SK-N-SH treated with all-trans-retinoic acid at 6 μM for 48 hours (cell line): ENCODE data around the gene STRA6.
A peak's percentile ranks its signal among the peaks of the same experiment; 100 is the strongest.

Experiments used
- ATAC-seq: fragments of 200-7000 bp; cut with Tn5 transposase; 3 replicates; pipeline ENCODE4 v1.9.1; 2020; ENCODE audit warnings: mild to moderate bottlenecking, moderate library complexity
- BACH2 ChIP-seq: fragments of 250-450 bp; sonication (Bioruptor Pico); IDR thresholded peaks from 2 replicates; pipeline ENCODE4 v1.9.0; 2021; ENCODE audit warnings: mild to moderate bottlenecking, borderline replicate concordance
- GLIS3 ChIP-seq: fragments of 250-450 bp; sonication (Bioruptor Pico); IDR thresholded peaks from 2 replicates; pipeline ENCODE4 v1.5.0; 2020; ENCODE audit warnings: mild to moderate bottlenecking, moderate library complexity
- ISL1 ChIP-seq: fragments of 250-450 bp; sonication (Bioruptor Pico); IDR thresholded peaks from 2 replicates; pipeline ENCODE4 v2.1.2; 2022; ENCODE audit warnings: mild to moderate bottlenecking, moderate library complexity
- OSR1 ChIP-seq: fragments of 250-450 bp; sonication (Bioruptor Pico); IDR thresholded peaks from 2 replicates; pipeline ENCODE4 v1.8.0; 2022; ENCODE audit warnings: moderate library complexity, mild to moderate bottlenecking, inconsistent platforms
- PATZ1 ChIP-seq: fragments of 250-450 bp; sonication (Bioruptor Pico); IDR thresholded peaks from 2 replicates; pipeline ENCODE4 v1.8.0; 2020; ENCODE audit warnings: mild to moderate bottlenecking, moderate library complexity, borderline replicate concordance
- RARB ChIP-seq: fragments of 250-450 bp; sonication (Bioruptor Pico); IDR thresholded peaks from 2 replicates; pipeline ENCODE4 v1.8.0; 2021; ENCODE audit warnings: mild to moderate bottlenecking, moderate library complexity
- TCF4 ChIP-seq: fragments of 250-450 bp; sonication (Bioruptor Pico); IDR thresholded peaks from 2 replicates; pipeline ENCODE4 v1.8.0; 2021; ENCODE audit warnings: mild to moderate bottlenecking, moderate library complexity, borderline replicate concordance
- ZC3H10 ChIP-seq: fragments of 250-450 bp; sonication (Bioruptor Pico); IDR thresholded peaks from 2 replicates; pipeline ENCODE4 v1.5.1; 2021; ENCODE audit warnings: mild to moderate bottlenecking, moderate library complexity
- ZFP3 ChIP-seq: fragments of 250-450 bp; sonication (Bioruptor Pico); IDR thresholded peaks from 2 replicates; pipeline ENCODE4 v1.5.0; 2020; ENCODE audit warnings: mild to moderate bottlenecking, moderate library complexity
- ZFP30 ChIP-seq: fragments of 450-650 bp; formaldehyde crosslinking; IDR thresholded peaks from 2 replicates; pipeline ENCODE4 v1.5.0; 2022; ENCODE audit warnings: mild to moderate bottlenecking, moderate library complexity
- ZNF565 ChIP-seq: fragments of 450-650 bp; formaldehyde crosslinking; conservative IDR thresholded peaks from 2 replicates; pipeline ENCODE4 v1.5.0; 2020; ENCODE audit warnings: low read depth, mild to moderate bottlenecking, moderate library complexity
- ZNF70 ChIP-seq: fragments of 450-650 bp; formaldehyde crosslinking; IDR thresholded peaks from 2 replicates; pipeline ENCODE4 v1.5.0; 2020; ENCODE audit warnings: mild to moderate bottlenecking, moderate library complexity
- TF ChIP-seq, protein P1 (sequence below): fragments of 250-450 bp; sonication (Bioruptor Pico); IDR thresholded peaks from 2 replicates; pipeline ENCODE4 v1.5.1; 2021; ENCODE audit warnings: mild to moderate bottlenecking, moderate library complexity
- TF ChIP-seq, protein P2 (sequence below): fragments of 250-450 bp; sonication (Bioruptor Pico); IDR thresholded peaks from 2 replicates; pipeline ENCODE4 v1.5.0; 2020; ENCODE audit warnings: mild to moderate bottlenecking, moderate library complexity
- TF ChIP-seq, protein P3 (sequence below): fragments of 250-450 bp; sonication (Bioruptor Pico); IDR thresholded peaks from 2 replicates; pipeline ENCODE4 v1.5.1; 2020; ENCODE audit warnings: low read depth, mild to moderate bottlenecking, moderate library complexity

STRA6 gene

DNA sequence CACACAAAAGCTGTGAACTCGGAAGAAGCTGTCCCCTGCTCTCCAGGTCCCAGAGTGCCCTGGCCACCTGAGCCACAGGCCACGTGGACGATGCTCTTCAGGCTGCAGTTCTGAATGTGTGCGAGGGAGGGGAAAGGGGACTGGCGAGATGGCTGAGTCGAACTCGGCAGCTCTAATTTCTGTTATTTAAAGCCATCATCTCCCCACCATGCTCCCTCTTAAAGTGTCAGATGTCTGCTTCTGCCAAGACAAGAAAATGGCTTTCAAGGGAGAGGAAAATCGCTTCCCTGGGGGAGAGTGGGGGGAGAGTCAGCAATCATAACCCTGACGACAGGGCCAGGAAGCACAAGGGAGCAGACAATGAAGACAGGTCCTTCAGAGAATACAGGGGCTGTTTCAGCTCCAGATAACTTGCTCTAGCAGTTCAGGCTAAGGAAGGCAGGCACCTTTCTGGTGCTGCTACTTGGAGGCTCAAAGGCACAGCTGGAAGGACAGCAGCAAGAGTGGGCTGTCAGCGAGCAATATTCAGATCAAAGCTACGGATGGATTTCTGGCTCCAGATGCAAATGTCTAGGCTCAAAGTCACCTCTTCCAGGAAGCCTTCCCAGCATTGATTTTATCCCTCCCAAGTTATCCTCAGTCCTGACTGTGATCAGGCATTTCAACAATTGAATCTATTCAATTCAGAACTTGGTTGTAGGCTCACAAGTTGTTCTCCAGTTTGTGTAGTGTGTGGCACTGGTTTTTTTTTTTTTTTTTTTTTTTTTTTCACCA lies 18.1 kb upstream of the STRA6 start (continued):
- TF ChIP-seq ZC3H10 (CRISPR knock-in tag) (no peak), ZFP3 (CRISPR knock-in tag) (no peak)

GRCh38 chr15:74217907-74218885 lies 15.6 kb upstream of the STRA6 start:
- no peak for ATAC-seq
- no peak for TF ChIP-seq OSR1 (CRISPR knock-in tag)
- TF ChIP-seq ZFP3 (CRISPR knock-in tag): no peak
- TF ChIP-seq ISL1: no peak
- no peak for TF ChIP-seq ZNF565 (CRISPR knock-in tag)
- TF ChIP-seq, protein P1, sequence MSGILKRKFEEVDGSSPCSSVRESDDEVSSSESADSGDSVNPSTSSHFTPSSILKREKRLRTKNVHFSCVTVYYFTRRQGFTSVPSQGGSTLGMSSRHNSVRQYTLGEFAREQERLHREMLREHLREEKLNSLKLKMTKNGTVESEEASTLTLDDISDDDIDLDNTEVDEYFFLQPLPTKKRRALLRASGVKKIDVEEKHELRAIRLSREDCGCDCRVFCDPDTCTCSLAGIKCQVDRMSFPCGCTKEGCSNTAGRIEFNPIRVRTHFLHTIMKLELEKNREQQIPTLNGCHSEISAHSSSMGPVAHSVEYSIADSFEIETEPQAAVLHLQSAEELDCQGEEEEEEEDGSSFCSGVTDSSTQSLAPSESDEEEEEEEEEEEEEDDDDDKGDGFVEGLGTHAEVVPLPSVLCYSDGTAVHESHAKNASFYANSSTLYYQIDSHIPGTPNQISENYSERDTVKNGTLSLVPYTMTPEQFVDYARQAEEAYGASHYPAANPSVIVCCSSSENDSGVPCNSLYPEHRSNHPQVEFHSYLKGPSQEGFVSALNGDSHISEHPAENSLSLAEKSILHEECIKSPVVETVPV (CRISPR knock-in tag): no peak

- no peak for TF ChIP-seq TCF4
- no peak for TF ChIP-seq PATZ1
- TF ChIP-seq ZFP30 (CRISPR knock-in tag): no peak
- TF ChIP-seq, protein P2, sequence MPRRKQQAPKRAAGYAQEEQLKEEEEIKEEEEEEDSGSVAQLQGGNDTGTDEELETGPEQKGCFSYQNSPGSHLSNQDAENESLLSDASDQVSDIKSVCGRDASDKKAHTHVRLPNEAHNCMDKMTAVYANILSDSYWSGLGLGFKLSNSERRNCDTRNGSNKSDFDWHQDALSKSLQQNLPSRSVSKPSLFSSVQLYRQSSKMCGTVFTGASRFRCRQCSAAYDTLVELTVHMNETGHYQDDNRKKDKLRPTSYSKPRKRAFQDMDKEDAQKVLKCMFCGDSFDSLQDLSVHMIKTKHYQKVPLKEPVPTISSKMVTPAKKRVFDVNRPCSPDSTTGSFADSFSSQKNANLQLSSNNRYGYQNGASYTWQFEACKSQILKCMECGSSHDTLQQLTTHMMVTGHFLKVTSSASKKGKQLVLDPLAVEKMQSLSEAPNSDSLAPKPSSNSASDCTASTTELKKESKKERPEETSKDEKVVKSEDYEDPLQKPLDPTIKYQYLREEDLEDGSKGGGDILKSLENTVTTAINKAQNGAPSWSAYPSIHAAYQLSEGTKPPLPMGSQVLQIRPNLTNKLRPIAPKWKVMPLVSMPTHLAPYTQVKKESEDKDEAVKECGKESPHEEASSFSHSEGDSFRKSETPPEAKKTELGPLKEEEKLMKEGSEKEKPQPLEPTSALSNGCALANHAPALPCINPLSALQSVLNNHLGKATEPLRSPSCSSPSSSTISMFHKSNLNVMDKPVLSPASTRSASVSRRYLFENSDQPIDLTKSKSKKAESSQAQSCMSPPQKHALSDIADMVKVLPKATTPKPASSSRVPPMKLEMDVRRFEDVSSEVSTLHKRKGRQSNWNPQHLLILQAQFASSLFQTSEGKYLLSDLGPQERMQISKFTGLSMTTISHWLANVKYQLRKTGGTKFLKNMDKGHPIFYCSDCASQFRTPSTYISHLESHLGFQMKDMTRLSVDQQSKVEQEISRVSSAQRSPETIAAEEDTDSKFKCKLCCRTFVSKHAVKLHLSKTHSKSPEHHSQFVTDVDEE: no peak
- no peak for TF ChIP-seq ZNF70
- TF ChIP-seq ZFP3 (CRISPR knock-in tag): no peak
- no peak for ATAC-seq
These were observed 14.4 kb upstream of the STRA6 start for GRCh38 chr15:74216949-74217348.

- TF ChIP-seq, protein P2: no peak
- TF ChIP-seq BACH2 (CRISPR knock-in tag) (no peak), ZNF565 (CRISPR knock-in tag) (no peak), ZNF70 (no peak), ISL1 (no peak), TCF4 (no peak), PATZ1 (no peak), GLIS3 (no peak), RARB (CRISPR knock-in tag) (no peak)
- TF ChIP-seq, protein P3, sequence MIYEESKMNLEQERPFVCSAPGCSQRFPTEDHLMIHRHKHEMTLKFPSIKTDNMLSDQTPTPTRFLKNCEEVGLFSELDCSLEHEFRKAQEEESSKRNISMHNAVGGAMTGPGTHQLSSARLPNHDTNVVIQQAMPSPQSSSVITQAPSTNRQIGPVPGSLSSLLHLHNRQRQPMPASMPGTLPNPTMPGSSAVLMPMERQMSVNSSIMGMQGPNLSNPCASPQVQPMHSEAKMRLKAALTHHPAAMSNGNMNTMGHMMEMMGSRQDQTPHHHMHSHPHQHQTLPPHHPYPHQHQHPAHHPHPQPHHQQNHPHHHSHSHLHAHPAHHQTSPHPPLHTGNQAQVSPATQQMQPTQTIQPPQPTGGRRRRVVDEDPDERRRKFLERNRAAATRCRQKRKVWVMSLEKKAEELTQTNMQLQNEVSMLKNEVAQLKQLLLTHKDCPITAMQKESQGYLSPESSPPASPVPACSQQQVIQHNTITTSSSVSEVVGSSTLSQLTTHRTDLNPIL: no peak
- TF ChIP-seq, all 23 proteins: peak for 0
- ATAC-seq: peak; percentile 22; the same call in 1 of the 3 replicates
These were observed 13.4 kb upstream of the STRA6 start for GRCh38 chr15:74215958-74216357.
